ENCODE results near the gene CHST13. TPM values are rescaled to one million over a fixed set of nuclear protein-coding genes. Genes with fewer than 3 reads are reported as not detected.
A peak's percentile ranks its signal among the peaks of the same experiment; 100 is the strongest.
"Not testable (repeated sequence)": the region's sequence is repeated elsewhere in the genome, so short reads cannot be mapped to it uniquely, and the experiment has no call there.

The CHST13 gene
- total and polyA plus RNA-seq, 3 experiments from 2014 or later, result 0.24 to 0.31 TPM; not detected in 1

DNA sequence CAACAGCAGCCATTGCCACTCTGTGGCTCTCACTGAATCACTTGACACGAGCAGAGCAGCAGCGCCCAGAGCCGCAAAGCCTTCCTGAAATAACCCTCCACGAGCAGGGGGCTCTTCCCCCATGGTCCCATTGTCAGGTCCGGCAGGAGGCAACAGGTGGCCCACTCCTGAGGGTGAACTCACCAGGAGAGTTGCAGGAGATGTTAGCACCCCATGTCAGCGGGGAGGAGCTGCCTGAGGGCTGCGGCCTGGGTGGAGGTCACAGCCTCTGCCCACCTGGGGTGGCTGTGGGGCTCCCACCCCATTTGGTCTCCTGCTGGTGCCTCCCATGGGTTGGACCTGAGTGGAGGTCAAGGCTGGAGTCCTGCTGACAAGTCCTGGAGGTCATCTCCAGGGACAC, 47.1 kb downstream of the CHST13 start:
- Histone ChIP-seq H3K27me3 (ENCODE audit: insufficient read depth, low read length, poor library complexity, severe bottlenecking) (peaks cover 2% of the 10 kb centered on the region), H3K9me3 (ENCODE audit: low read length) (no peaks in the 10 kb centered on the region), H3K27ac (ENCODE audit: low read depth, low read length) (no peak overlapping the region), H3K4me3 (ENCODE audit: low read length) (no peak overlapping the region), H3K4me1 (ENCODE audit: insufficient read depth, low read length) (no peaks in the 10 kb centered on the region), H3K36me3 (ENCODE audit: insufficient read depth, low read length) (no peaks in the 10 kb centered on the region)
- H3K36me3 Mint-ChIP-seq, result no peaks in the 10 kb centered on the region
- H3K27me3 Mint-ChIP-seq, result peaks cover 21 to 53% of the 10 kb centered on the region in 2 donors
- DNase-seq, result no peak
- ChIA-PET CTCF (no interaction called here), POLR2A (no interaction called here)
- H3K27ac Mint-ChIP-seq, result no peak overlapping the region
- no peak overlapping the region for H3K4me3 Mint-ChIP-seq
- H3K4me1 Mint-ChIP-seq, result no peaks in the 10 kb centered on the region
- H3K9me3 Mint-ChIP-seq, result no peaks in the 10 kb centered on the region

DNA sequence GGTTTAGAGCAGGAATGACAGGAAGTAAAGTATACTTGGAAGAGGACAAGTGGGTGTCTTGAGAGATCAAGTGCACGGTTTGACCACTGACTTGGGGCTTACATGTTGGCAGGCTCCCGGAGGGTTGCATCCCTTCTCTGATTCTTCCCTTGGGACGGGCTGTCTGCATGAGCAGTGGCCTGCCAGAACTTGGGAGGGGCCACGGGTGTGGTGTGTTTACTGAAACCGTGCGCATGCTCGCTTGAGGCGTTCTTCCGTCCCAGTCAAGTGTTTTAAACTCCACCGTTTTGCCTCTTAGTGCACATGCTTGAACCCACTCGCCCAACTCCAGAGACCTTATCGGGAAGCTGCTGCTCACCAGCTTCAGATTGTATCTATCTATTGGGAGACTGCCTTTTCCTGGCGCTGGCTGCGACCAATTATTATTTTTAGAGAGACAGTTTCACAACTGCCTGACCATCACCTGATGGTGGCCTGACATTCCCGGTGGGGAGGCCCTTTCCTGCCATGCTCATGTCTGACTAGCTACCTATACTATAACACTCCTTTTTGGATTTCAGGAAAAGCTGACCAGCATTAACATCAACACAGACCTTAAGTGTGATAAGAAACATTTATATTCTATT, 49.6 kb downstream of the CHST13 start:
- no peaks in the 10 kb centered on the region for H3K36me3 Mint-ChIP-seq
- H3K4me1 Mint-ChIP-seq, result no peaks in the 10 kb centered on the region
- peaks cover 20 to 42% of the 10 kb centered on the region in 2 donors for H3K27me3 Mint-ChIP-seq
- Histone ChIP-seq H3K36me3 (ENCODE audit: insufficient read depth, low read length) (no peaks in the 10 kb centered on the region), H3K4me3 (ENCODE audit: low read length) (no peak overlapping the region), H3K27me3 (ENCODE audit: insufficient read depth, low read length, poor library complexity, severe bottlenecking) (peaks cover 2% of the 10 kb centered on the region), H3K4me1 (ENCODE audit: insufficient read depth, low read length) (no peaks in the 10 kb centered on the region), H3K27ac (ENCODE audit: low read depth, low read length) (no peak overlapping the region), H3K9me3 (ENCODE audit: low read length) (no peaks in the 10 kb centered on the region)
- no peak overlapping the region for H3K27ac Mint-ChIP-seq
- H3K9me3 Mint-ChIP-seq, result no peaks in the 10 kb centered on the region
- CTCF ChIA-PET, result no interaction called here
- POLR2A ChIA-PET, result no interaction called here
- no peak for DNase-seq
- H3K4me3 Mint-ChIP-seq, result no peak overlapping the region

DNA sequence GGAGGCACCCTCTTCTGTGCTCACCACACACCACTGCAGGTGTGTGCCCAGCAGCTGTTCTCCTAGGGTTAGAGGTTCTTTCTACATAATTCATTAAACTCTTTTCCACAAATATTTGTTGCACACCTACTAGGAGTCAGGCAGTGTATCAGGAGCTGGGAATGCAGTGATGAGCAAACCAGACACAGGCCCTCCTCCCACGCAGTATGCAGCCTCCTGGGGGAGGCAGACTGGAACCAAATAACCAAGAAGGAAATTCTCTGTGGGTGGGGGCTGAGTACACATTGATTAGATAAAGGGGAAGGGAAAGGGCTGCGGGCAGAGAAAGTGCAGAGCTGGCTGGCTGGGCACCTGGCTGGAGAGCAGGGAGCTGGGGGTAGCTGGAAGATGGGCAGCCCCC, 53.3 kb downstream of the CHST13 start:
- POLR2A ChIA-PET, result no interaction called here
- Mint-ChIP-seq H3K27ac (no peak overlapping the region), H3K4me1 (no peaks in the 10 kb centered on the region)

DNA sequence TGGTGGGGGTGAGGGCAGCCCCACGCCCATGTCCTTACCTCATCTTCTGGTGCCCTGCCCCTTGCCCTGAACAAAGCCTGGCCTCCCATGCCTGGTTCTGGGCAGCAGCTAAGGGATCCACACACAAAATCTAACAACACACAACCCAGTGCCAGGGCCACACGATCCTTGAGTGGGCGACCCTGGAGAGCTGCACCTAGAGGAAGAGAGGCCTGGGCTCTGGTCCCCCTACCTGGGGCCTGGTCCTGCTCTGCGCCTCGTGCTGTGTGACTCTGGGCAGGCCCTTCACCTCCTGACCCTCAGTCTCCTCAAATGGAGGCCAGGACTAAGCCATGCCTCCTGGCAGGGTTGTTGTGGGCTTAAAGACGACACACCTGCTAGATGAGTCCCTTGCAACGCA, 54.7 kb downstream of the CHST13 start:
- no peak overlapping the region for H3K27ac Mint-ChIP-seq
- Histone ChIP-seq H3K4me1 (ENCODE audit: insufficient read depth, low read length) (no peaks in the 10 kb centered on the region), H3K27ac (ENCODE audit: low read depth, low read length) (no peak overlapping the region), H3K36me3 (ENCODE audit: insufficient read depth, low read length) (no peaks in the 10 kb centered on the region), H3K4me3 (ENCODE audit: low read length) (no peak overlapping the region), H3K27me3 (ENCODE audit: insufficient read depth, low read length, poor library complexity, severe bottlenecking) (no peaks in the 10 kb centered on the region), H3K9me3 (ENCODE audit: low read length) (no peaks in the 10 kb centered on the region)
- no peaks in the 10 kb centered on the region for H3K36me3 Mint-ChIP-seq
- H3K27me3 Mint-ChIP-seq, result peaks cover 18 to 35% of the 10 kb centered on the region in 2 donors
- H3K9me3 Mint-ChIP-seq, result no peaks in the 10 kb centered on the region
- H3K4me1 Mint-ChIP-seq, result no peaks in the 10 kb centered on the region
- ChIA-PET POLR2A (no interaction called here), CTCF (no interaction called here)
- no peak overlapping the region for H3K4me3 Mint-ChIP-seq
- no peak for DNase-seq

More for the DNA sequence above, 53.3 kb downstream of the CHST13 start:
- H3K36me3 Mint-ChIP-seq, result no peaks in the 10 kb centered on the region
- Histone ChIP-seq H3K27me3 (ENCODE audit: insufficient read depth, low read length, poor library complexity, severe bottlenecking) (peaks cover 2% of the 10 kb centered on the region), H3K9me3 (ENCODE audit: low read length) (no peaks in the 10 kb centered on the region), H3K27ac (ENCODE audit: low read depth, low read length) (no peak overlapping the region), H3K36me3 (ENCODE audit: insufficient read depth, low read length) (no peaks in the 10 kb centered on the region), H3K4me3 (ENCODE audit: low read length) (no peak overlapping the region), H3K4me1 (ENCODE audit: insufficient read depth, low read length) (no peaks in the 10 kb centered on the region)
- H3K9me3 Mint-ChIP-seq, result no peaks in the 10 kb centered on the region
- H3K4me3 Mint-ChIP-seq, result no peak overlapping the region
- no peak for DNase-seq
- CTCF ChIA-PET, result no interaction called here
- peaks cover 21 to 43% of the 10 kb centered on the region in 2 donors for H3K27me3 Mint-ChIP-seq

DNA sequence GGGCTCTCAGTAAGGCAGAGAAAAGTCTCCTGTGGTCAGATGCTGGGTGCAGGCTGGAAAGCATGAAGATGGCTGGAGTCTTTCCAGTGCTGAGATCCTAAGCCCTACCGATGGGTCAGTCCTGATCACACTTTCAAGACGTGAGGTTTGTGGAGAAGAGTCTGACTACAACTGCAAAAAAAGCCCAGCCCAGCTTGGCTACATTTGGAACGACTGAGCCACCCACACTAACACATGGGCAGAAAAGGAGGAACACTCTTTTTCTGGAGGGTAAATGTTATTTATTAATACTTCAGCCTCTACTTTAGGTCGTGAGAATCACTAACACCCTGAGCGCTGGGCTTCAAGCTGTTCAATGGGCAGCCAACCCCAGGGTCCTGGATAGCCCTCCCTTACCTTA, 56.8 kb downstream of the CHST13 start:
- no peaks in the 10 kb centered on the region for H3K9me3 ChIP-seq (ENCODE audit: low read length)
- H3K4me1 ChIP-seq (ENCODE audit: insufficient read depth, low read length), result no peaks in the 10 kb centered on the region
- Mint-ChIP-seq H3K36me3 (no peaks in the 10 kb centered on the region), H3K4me3 (no peak overlapping the region), H3K27me3 (peaks cover 8 to 25% of the 10 kb centered on the region in 2 donors), H3K9me3 (no peaks in the 10 kb centered on the region), H3K27ac (no peak overlapping the region), H3K4me1 (no peaks in the 10 kb centered on the region)
- no peaks in the 10 kb centered on the region for H3K36me3 ChIP-seq (ENCODE audit: insufficient read depth, low read length)
- POLR2A ChIA-PET, result no interaction called here
- no peaks in the 10 kb centered on the region for H3K27me3 ChIP-seq (ENCODE audit: insufficient read depth, low read length, poor library complexity, severe bottlenecking)
- CTCF ChIA-PET, result no interaction called here
- no peak overlapping the region for H3K4me3 ChIP-seq (ENCODE audit: low read length)
- no peak for DNase-seq
- H3K27ac ChIP-seq (ENCODE audit: low read depth, low read length), result no peak overlapping the region

DNA sequence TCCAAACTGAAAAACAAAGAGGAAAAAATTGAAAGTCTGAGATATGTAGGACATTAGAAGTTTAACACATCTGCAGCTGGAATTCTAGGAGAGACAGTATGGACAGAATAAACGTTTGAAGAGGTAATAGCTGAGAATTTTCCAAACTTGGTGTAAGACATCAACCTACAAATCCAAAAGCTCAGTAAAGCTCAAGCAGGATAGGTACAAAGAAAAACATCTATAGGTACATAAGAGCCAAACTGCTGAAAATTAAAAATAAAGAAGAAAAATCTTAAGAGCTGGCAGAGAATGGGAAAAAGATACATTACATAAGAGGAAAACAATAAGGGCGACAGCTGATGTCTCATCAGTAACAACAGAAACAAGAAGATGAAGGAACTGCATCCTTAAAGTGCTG, 57.6 kb downstream of the CHST13 start:
- Mint-ChIP-seq H3K27ac (no peak overlapping the region), H3K9me3 (peaks cover 0 to 2% (median 0%) of the 10 kb centered on the region in 5 donors), H3K27me3 (peaks cover 2 to 18% of the 10 kb centered on the region in 2 donors), H3K4me1 (no peaks in the 10 kb centered on the region), H3K4me3 (no peak overlapping the region), H3K36me3 (no peaks in the 10 kb centered on the region)
- ChIA-PET CTCF (no interaction called here), POLR2A (no interaction called here)
- DNase-seq, result no peak
- Histone ChIP-seq H3K27me3 (ENCODE audit: insufficient read depth, low read length, poor library complexity, severe bottlenecking) (no peaks in the 10 kb centered on the region), H3K4me3 (ENCODE audit: low read length) (no peak overlapping the region), H3K36me3 (ENCODE audit: insufficient read depth, low read length) (no peaks in the 10 kb centered on the region), H3K4me1 (ENCODE audit: insufficient read depth, low read length) (no peaks in the 10 kb centered on the region), H3K27ac (ENCODE audit: low read depth, low read length) (no peak overlapping the region), H3K9me3 (ENCODE audit: low read length) (no peaks in the 10 kb centered on the region)

DNA sequence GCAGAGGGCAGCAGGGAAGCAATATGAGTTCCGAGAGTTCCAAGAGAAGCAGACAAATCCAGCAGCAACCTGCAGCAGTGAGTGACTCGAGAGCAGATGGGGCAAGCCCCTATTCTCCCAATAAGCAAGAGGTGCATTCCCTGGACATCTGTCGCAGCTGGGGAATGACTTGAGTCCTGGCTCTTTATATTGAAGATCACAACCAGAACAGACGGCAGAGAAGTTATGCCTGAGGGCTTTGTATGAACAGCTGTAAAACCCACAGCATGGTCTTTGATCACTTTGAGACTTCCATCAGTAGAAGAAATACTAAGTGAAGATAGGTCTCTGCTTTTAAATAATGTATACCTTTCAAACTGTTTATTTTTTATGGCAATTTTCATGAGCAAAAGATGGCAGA, 58.4 kb downstream of the CHST13 start:
- Histone ChIP-seq H3K4me1 (ENCODE audit: insufficient read depth, low read length) (no peaks in the 10 kb centered on the region), H3K9me3 (ENCODE audit: low read length) (no peaks in the 10 kb centered on the region), H3K27ac (ENCODE audit: low read depth, low read length) (no peak overlapping the region), H3K4me3 (ENCODE audit: low read length) (no peak overlapping the region), H3K36me3 (ENCODE audit: insufficient read depth, low read length) (no peaks in the 10 kb centered on the region), H3K27me3 (ENCODE audit: insufficient read depth, low read length, poor library complexity, severe bottlenecking) (no peaks in the 10 kb centered on the region)
- peaks cover 3 to 13% of the 10 kb centered on the region in 2 donors for H3K27me3 Mint-ChIP-seq
- CTCF ChIA-PET, result no interaction called here
- POLR2A ChIA-PET, result no interaction called here
- H3K36me3 Mint-ChIP-seq, result no peaks in the 10 kb centered on the region
- DNase-seq, result no peak
- no peak overlapping the region for H3K4me3 Mint-ChIP-seq
- H3K27ac Mint-ChIP-seq, result peak overlapping the region in 1 of 8 donors; percentile 44
- no peaks in the 10 kb centered on the region for H3K4me1 Mint-ChIP-seq
- H3K9me3 Mint-ChIP-seq, result peaks cover 0 to 5% (median 1%) of the 10 kb centered on the region in 5 donors

DNA sequence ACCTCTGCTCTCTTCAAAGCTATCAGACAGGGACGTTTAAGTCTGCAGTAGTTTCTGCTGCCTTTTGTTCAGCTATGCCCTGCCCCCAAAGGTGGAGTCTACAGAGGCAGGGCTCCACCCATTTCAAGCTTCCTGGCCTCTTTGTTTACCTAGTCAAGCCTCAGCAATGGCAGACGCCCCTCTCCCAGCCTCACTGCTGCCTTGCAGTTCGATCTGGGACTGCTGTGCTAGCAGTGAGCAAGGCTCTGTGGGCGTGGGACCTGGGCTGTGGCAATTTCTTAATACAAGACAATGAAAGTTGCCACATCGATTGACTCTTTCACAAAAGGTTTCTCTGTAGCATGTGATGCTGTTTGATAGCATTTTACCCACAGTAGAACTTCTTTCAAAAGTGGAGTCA, 67.6 kb downstream of the CHST13 start:
- H3K27ac Mint-ChIP-seq; H3K36me3 ChIP-seq (ENCODE audit: insufficient read depth, low read length); CTCF ChIA-PET; H3K27me3 ChIP-seq (ENCODE audit: insufficient read depth, low read length, poor library complexity, severe bottlenecking); H3K9me3 ChIP-seq (ENCODE audit: low read length); H3K4me3 Mint-ChIP-seq; H3K4me1 ChIP-seq (ENCODE audit: insufficient read depth, low read length); H3K27ac ChIP-seq (ENCODE audit: low read depth, low read length); DNase-seq; H3K4me3 ChIP-seq (ENCODE audit: low read length); POLR2A ChIA-PET; H3K36me3 Mint-ChIP-seq; H3K4me1 Mint-ChIP-seq: not testable (repeated sequence)
- H3K27me3 Mint-ChIP-seq, result peaks cover 17 to 32% of the 10 kb centered on the region in 2 donors
- H3K9me3 Mint-ChIP-seq, result peaks cover 6 to 11% (median 9%) of the 10 kb centered on the region in 5 donors

All from CD8-positive, alpha-beta memory T cell (primary cell).